SK-N-SH (cell line): Measurements from ENCODE around the gene NUAK1. TPM values are rescaled to one million over a fixed set of nuclear protein-coding genes. Genes with fewer than 3 reads are reported as not detected.

Source experiments
- CTCF ChIA-PET: fragments of 300-600, 350-600 bp; formaldehyde crosslinking; extraction: SDS; loops from one replicate; lab custom pipeline; 2021; lab: Yijun Ruan, JAX
- POLR2A ChIA-PET: fragments of 350-600 bp; sonication (Branson Sonifier 250); formaldehyde crosslinking; extraction: SDS; loops from one replicate; lab custom pipeline; 2020; ENCODE audit warnings: antibody characterized with exemption, inconsistent platforms; lab: Yijun Ruan, JAX
- DNase-seq: peaks from one replicate; pipeline ENCODE4 v3.0.0; 2012
- H2AFZ ChIP-seq: fragments of 200-600 bp; sonication (generic); 2 replicates; pipeline ENCODE4 v1.8.1; 2016; ENCODE audit warnings: antibody characterized with exemption, mild to moderate bottlenecking, low read depth
- H3F3A ChIP-seq: fragments of 200-600 bp; sonication (generic); replicated peaks from 2 replicates; pipeline ENCODE3; 2016; ENCODE audit warnings: antibody characterized with exemption, mild to moderate bottlenecking; ENCODE audit not compliant: insufficient read depth
- H3K27ac ChIP-seq, 2 experiments: fragments of 200-500 bp in 1 of 2; fragments of 200-600 bp in 1 of 2; sonication (Bioruptor generic) in 1 of 2; sonication (generic), shearing (Covaris generic) in 1 of 2; 2 replicates each; pipeline versions ENCODE4 v1.5.1 to v1.6.1; 2014 to 2016; ENCODE audit warnings: low read depth in 2 of 2, inconsistent platforms in 1 of 2, low read length in 1 of 2, mild to moderate bottlenecking in 1 of 2, mixed read lengths in 1 of 2
- H3K27me3 ChIP-seq: fragments of 200-600 bp; sonication (generic), shearing (Covaris generic); 2 replicates; pipeline ENCODE4 v1.6.1; 2016; ENCODE audit warnings: mixed run types; ENCODE audit not compliant: insufficient read depth
- H3K36me3 ChIP-seq, 2 experiments: fragments of 200-500 bp in 1 of 2; fragments of 200-600 bp in 1 of 2; sonication (Bioruptor generic) in 1 of 2; sonication (generic) in 1 of 2; replicated peaks in 1 of 2; 2 replicates each; pipeline versions ENCODE3 to v1.5.1; 2014 to 2016; ENCODE audit warnings: low read length in 1 of 2, mild to moderate bottlenecking in 1 of 2; ENCODE audit not compliant: insufficient read depth in 2 of 2, control insufficient read depth in 1 of 2
- H3K4me1 ChIP-seq, 2 experiments: fragments of 200-500 bp in 1 of 2; fragments of 200-600 bp in 1 of 2; sonication (Bioruptor generic) in 1 of 2; sonication (generic), shearing (Covaris generic) in 1 of 2; 2 replicates each; pipeline versions ENCODE4 v1.5.1 to v1.6.1; 2014 to 2016; ENCODE audit warnings: low read depth in 1 of 2, low read length in 1 of 2, mixed run types in 1 of 2; ENCODE audit not compliant: insufficient read depth in 2 of 2, control insufficient read depth in 1 of 2
- H3K4me2 ChIP-seq: fragments of 200-600 bp; sonication (generic), shearing (Covaris generic); 2 replicates; pipeline ENCODE4 v1.6.1; 2017; ENCODE audit warnings: mixed run types
- H3K4me3 ChIP-seq, 2 experiments: fragments of 200-500 bp in 1 of 2; fragments of 200-600 bp in 1 of 2; sonication (Bioruptor generic) in 1 of 2; sonication (generic), shearing (Covaris generic) in 1 of 2; 2 replicates each; pipeline versions ENCODE4 v1.5.1 to v1.8.1; 2014 to 2016; ENCODE audit warnings: low read depth in 2 of 2, inconsistent platforms in 1 of 2, low read length in 1 of 2, mild to moderate bottlenecking in 1 of 2, mixed read lengths in 1 of 2, moderate library complexity in 1 of 2
- H3K79me2 ChIP-seq: fragments of 200-600 bp; sonication (generic); 2 replicates; pipeline ENCODE4 v1.8.1; 2017; ENCODE audit warnings: mild to moderate bottlenecking; ENCODE audit not compliant: insufficient read depth
- H3K9ac ChIP-seq: fragments of 200-600 bp; sonication (generic); 2 replicates; pipeline ENCODE4 v1.6.1; 2017; ENCODE audit warnings: mixed run types
- H3K9me2 ChIP-seq: fragments of 200-600 bp; sonication (generic); 2 replicates; pipeline ENCODE4 v1.6.1; 2017; ENCODE audit warnings: mixed run types
- H3K9me3 ChIP-seq: fragments of 200-600 bp; sonication (generic); 2 replicates; pipeline ENCODE4 v1.6.1; 2017; ENCODE audit warnings: mixed run types, mild to moderate bottlenecking, moderate library complexity
- H4K20me1 ChIP-seq: fragments of 200-600 bp; sonication (generic); 2 replicates; pipeline ENCODE4 v1.6.1; 2017; ENCODE audit warnings: mild to moderate bottlenecking, mixed run types; ENCODE audit not compliant: insufficient read depth
- EP300 ChIP-seq, 2 experiments: IDR thresholded peaks; 2 replicates each; pipeline versions ENCODE4 v1.4.0 to v1.6.1; 2012; ENCODE audit warnings: borderline replicate concordance in 1 of 2, low read depth in 1 of 2, low read length in 1 of 2
- FOSL2 ChIP-seq: IDR thresholded peaks from 2 replicates; pipeline ENCODE4 v1.4.0; 2012; ENCODE audit warnings: low read depth, mild to moderate bottlenecking, moderate library complexity, borderline replicate concordance
- FOXM1 ChIP-seq: IDR thresholded peaks from 2 replicates; pipeline ENCODE4 v1.4.0; 2012; ENCODE audit warnings: low read depth, mild to moderate bottlenecking
- GABPA ChIP-seq: IDR thresholded peaks from 2 replicates; pipeline ENCODE4 v1.4.0; 2012; ENCODE audit warnings: low read depth, mild to moderate bottlenecking
- GATA2 ChIP-seq: sonication (generic); formaldehyde crosslinking; IDR thresholded peaks from 2 replicates; pipeline ENCODE4 v1.5.0; 2020; ENCODE audit warnings: mild to moderate bottlenecking, missing genetic modification reagents
- JUND ChIP-seq: IDR thresholded peaks from 2 replicates; pipeline ENCODE4 v1.4.0; 2012
- MAX ChIP-seq: IDR thresholded peaks from 2 replicates; pipeline ENCODE4 v1.4.0; 2012; ENCODE audit warnings: low read depth
- NFIC ChIP-seq: IDR thresholded peaks from 2 replicates; pipeline ENCODE4 v1.4.0; 2012; ENCODE audit warnings: borderline replicate concordance
- PBX3 ChIP-seq: IDR thresholded peaks from 2 replicates; pipeline ENCODE4; 2012
- POLR2AphosphoS5 ChIP-seq: IDR thresholded peaks from 2 replicates; pipeline ENCODE4 v1.6.1; 2012; ENCODE audit warnings: low read depth, low read length
- RCOR1 ChIP-seq: fragments of 150-350 bp; IDR thresholded peaks from 2 replicates; pipeline ENCODE4 v1.6.1; 2017; ENCODE audit warnings: antibody characterized with exemption, low read length
- REST ChIP-seq: IDR thresholded peaks from 2 replicates; pipeline ENCODE4 v1.6.1; 2012; ENCODE audit warnings: mild to moderate bottlenecking, low read depth, low read length, moderate library complexity
- RXRA ChIP-seq: IDR thresholded peaks from 2 replicates; pipeline ENCODE4 v1.4.0; 2012; ENCODE audit warnings: low read depth, mild to moderate bottlenecking, borderline replicate concordance
- SIN3A ChIP-seq: IDR thresholded peaks from 2 replicates; pipeline ENCODE4 v1.6.1; 2012; ENCODE audit warnings: low read depth, mild to moderate bottlenecking, low read length, moderate library complexity, borderline replicate concordance
- TCF12 ChIP-seq: IDR thresholded peaks from 2 replicates; pipeline ENCODE4 v1.4.0; 2012
- TEAD4 ChIP-seq: IDR thresholded peaks from 2 replicates; pipeline ENCODE4 v1.4.0; 2012; ENCODE audit warnings: mild to moderate bottlenecking, borderline replicate concordance; ENCODE audit not compliant: insufficient read depth
- ZBTB33 ChIP-seq: IDR thresholded peaks from 2 replicates; pipeline ENCODE4 v1.4.0; 2012; ENCODE audit warnings: low read depth, borderline replicate concordance
- WGBS: methylation state at CpG from one replicate; pipeline ENCODE4 v1.1.6; 2017; ENCODE audit warnings: low lambda C conversion rate; 5-methylcytosine and 5-hydroxymethylcytosine counted together
- polyA plus RNA-seq, 3 experiments: library from polyadenylated mRNA; depleted of rRNA; stranded (reverse); fragments of >200 nt; gene quantifications; 2 replicates each; pipeline ENCODE4 v1.2.3, GENCODE V29; 2012

The NUAK1 gene
- polyA plus RNA-seq, 1 of the 3 experiments (the other 2 are of a cell fraction): 8.1 TPM

- no peak for TF ChIP-seq GABPA
Measured at GRCh38 chr12:106045251-106045674, 93.5 kb downstream of the NUAK1 start (continued).

- Histone ChIP-seq H3K9ac (peak overlapping the region; percentile 27; the same call in 1 of the 2 replicates), H3K4me1 (peaks cover 3 to 16% of the 10 kb centered on the region in 2 experiments; a peak in 3 of 4 replicates), H2AFZ (peak overlapping the region; percentile 41; the same call in 1 of the 2 replicates), H3K79me2 (no peaks in the 10 kb centered on the region), H3K4me2 (peak overlapping the region; percentile 46), H3K9me2 (no peaks in the 10 kb centered on the region), H3K9me3 (no peaks in the 10 kb centered on the region), H3K27me3 (no peaks in the 10 kb centered on the region), H3K36me3 (no peaks in the 10 kb centered on the region), H3K27ac (peak overlapping the region; percentile 81 to 88; a peak in 3 of 4 replicates)
- DNase-seq: peak; percentile 61
- TF ChIP-seq JUND (peak; percentile 61; the same call in 1 of the 2 replicates), EP300 (IDR thresholded peaks at IDR 0.05; ENCODE audit: borderline replicate concordance in 1 of 2, low read depth in 1 of 2, low read length in 1 of 2) (peak; percentile 56 to 86), FOSL2 (peak; percentile 50; the same call in 1 of the 2 replicates), SIN3A (peak; percentile 30; the same call in 1 of the 2 replicates), TEAD4 (peak; percentile 76; the same call in 1 of the 2 replicates), GATA2 (CRISPR knock-in tag) (0 out of 2 replicates have a peak, but pooled peaks have one; percentile 40), RCOR1 (peak; percentile 69), REST (no peak), POLR2AphosphoS5 (0 out of 2 replicates have a peak, but pooled peaks have one; percentile 77), PBX3 (peak; percentile 94), ZBTB33 (no peak; the same call in 1 of the 2 replicates), NFIC (peak; percentile 94), MAX (no peak; the same call in 1 of the 2 replicates), FOXM1 (peak; percentile 79), RXRA (peak; percentile 81), TCF12 (peak; percentile 94)
- TF ChIP-seq, all 33 proteins: peak for 13
- POLR2A ChIA-PET: no interaction called here
- H3F3A ChIP-seq: peaks cover 40% of the 10 kb centered on the region
- H4K20me1 ChIP-seq: no peaks in the 10 kb centered on the region
- CTCF ChIA-PET: interaction anchor here (0.8 kb wide), 1 partner anchor 30 kb away, joined by 3 read pairs; no protein-coding TSS in a partner anchor
- WGBS: 4% methylated on average over 2 of the region's 2 CpGs
- no peak overlapping the region; a peak in 1 of 4 replicates for H3K4me3 ChIP-seq
Measured at GRCh38 chr12:106044773-106045172, 94.0 kb downstream of the NUAK1 start.
